Prostate gland (tissue), 2 donors: ENCODE data around the gene IGLL1. TPM values are rescaled to one million over a fixed set of nuclear protein-coding genes. Genes with fewer than 3 reads are reported as not detected.

Experiments used
- DNase-seq: peaks from one replicate; pipeline ENCODE4 v3.0.0-alpha.2; 2019; ENCODE audit warnings: low spot score
- H3K27ac ChIP-seq, 2 donors: fragments of 200-600 bp; sonication (generic); 2 replicates each; pipeline ENCODE4 v1.5.1; 2017 to 2019
- H3K27me3 ChIP-seq: fragments of 200-600 bp; sonication (generic); replicated peaks from 2 replicates; pipeline ENCODE4 v1.5.1; 2019; ENCODE audit not compliant: insufficient read depth
- H3K36me3 ChIP-seq, 2 donors: fragments of 200-600 bp; sonication (generic); 1 replicate in 1 of 2; 2 replicates in 1 of 2; pipeline versions ENCODE4 v1.5.1 to v1.8.1; 2017 to 2019
- H3K4me1 ChIP-seq: fragments of 200-600 bp; sonication (generic); replicated peaks from 2 replicates; pipeline ENCODE4 v1.5.1; 2019
- H3K4me3 ChIP-seq, 2 donors: fragments of 200-600 bp; sonication (generic); 2 replicates each; pipeline ENCODE4 v1.5.1; 2017 to 2019
- H3K9me3 ChIP-seq: fragments of 200-600 bp; sonication (generic); 2 replicates; pipeline ENCODE4 v1.5.1; 2017
- POLR2A ChIP-seq: fragments of 450-650 bp; IDR thresholded peaks from one replicate; pipeline ENCODE4 v1.6.1; 2016; ENCODE audit warnings: antibody characterized with exemption, mild to moderate bottlenecking
- POLR2AphosphoS5 ChIP-seq: sonication (generic); formaldehyde crosslinking; IDR thresholded peaks from one replicate; pipeline ENCODE4 v1.6.1; 2017; ENCODE audit warnings: antibody characterized with exemption
- WGBS: methylation state at CpG from one replicate; pipeline ENCODE4 v1.1.5; 2018; 5-methylcytosine and 5-hydroxymethylcytosine counted together
- intact Hi-C: fragments of 100-400 bp; cut with DNase I; formaldehyde crosslinking; loops from one replicate; pipeline ENCODE4 v1.14.2; 2022
- small RNA-seq, 2 donors: library from RNA; depleted of rRNA; stranded (forward); fragments of <200 nt; gene quantifications; one replicate each; pipeline ENCODE3, GENCODE V24; 2016
- total RNA-seq, 2 donors: library from RNA; depleted of rRNA; stranded (reverse); fragments of >200 nt; gene quantifications; one replicate each; pipeline ENCODE4 v1.1.0, GENCODE V29; 2016
- TF ChIP-seq, protein P1 (sequence below), 4 experiments: fragments of 200-600 bp in 2 of 4; fragments of 450-650 bp in 2 of 4; sonication (generic) in 2 of 4; IDR thresholded peaks; 1 replicate in 3 of 4; 2 replicates in 1 of 4; pipeline ENCODE4 v1.5.1; 2016 to 2019; ENCODE audit warnings: antibody characterized with exemption in 4 of 4, mild to moderate bottlenecking in 2 of 4, moderate library complexity in 2 of 4

The IGLL1 gene
- total RNA-seq, 2 donors from 2014 or later: 0.85 TPM; not detected in 1

- intact Hi-C loops: loop anchor here (10.0 kb wide), 1 partner anchor 222 kb away; no protein-coding TSS in a partner anchor
- Histone ChIP-seq H3K9me3 (no peaks in the 10 kb centered on the region), H3K4me1 (peaks cover 9% of the 10 kb centered on the region), H3K4me3 (no peak overlapping the region), H3K36me3 (no peaks in the 10 kb centered on the region), H3K27me3 (no peaks in the 10 kb centered on the region), H3K27ac (peak overlapping the region; percentile 61 to 72)
- 37% methylated on average over 17 of the region's 17 CpGs for WGBS
- TF ChIP-seq, protein P1, sequence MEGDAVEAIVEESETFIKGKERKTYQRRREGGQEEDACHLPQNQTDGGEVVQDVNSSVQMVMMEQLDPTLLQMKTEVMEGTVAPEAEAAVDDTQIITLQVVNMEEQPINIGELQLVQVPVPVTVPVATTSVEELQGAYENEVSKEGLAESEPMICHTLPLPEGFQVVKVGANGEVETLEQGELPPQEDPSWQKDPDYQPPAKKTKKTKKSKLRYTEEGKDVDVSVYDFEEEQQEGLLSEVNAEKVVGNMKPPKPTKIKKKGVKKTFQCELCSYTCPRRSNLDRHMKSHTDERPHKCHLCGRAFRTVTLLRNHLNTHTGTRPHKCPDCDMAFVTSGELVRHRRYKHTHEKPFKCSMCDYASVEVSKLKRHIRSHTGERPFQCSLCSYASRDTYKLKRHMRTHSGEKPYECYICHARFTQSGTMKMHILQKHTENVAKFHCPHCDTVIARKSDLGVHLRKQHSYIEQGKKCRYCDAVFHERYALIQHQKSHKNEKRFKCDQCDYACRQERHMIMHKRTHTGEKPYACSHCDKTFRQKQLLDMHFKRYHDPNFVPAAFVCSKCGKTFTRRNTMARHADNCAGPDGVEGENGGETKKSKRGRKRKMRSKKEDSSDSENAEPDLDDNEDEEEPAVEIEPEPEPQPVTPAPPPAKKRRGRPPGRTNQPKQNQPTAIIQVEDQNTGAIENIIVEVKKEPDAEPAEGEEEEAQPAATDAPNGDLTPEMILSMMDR (IDR thresholded peaks at IDR 0.05): no peak
- peak; percentile 50 for TF ChIP-seq POLR2AphosphoS5
- DNase-seq: peak; percentile 56
These were observed 53.3 kb downstream of the IGLL1 start for GRCh38 chr22:23526596-23527316.

- Histone ChIP-seq H3K36me3 (no peaks in the 10 kb centered on the region), H3K27ac (no peak overlapping the region), H3K27me3 (no peaks in the 10 kb centered on the region), H3K9me3 (no peaks in the 10 kb centered on the region), H3K4me3 (no peak overlapping the region), H3K4me1 (peaks cover 19% of the 10 kb centered on the region)
- TF ChIP-seq, protein P1 (IDR thresholded peaks at IDR 0.05): no peak
- TF ChIP-seq POLR2A (no peak), POLR2AphosphoS5 (no peak)
- intact Hi-C loops: loop anchor here (10.0 kb wide), 1 partner anchor 221 kb away; no protein-coding TSS in a partner anchor
- 87% methylated on average over 11 of the region's 11 CpGs for WGBS
- DNase-seq: no peak
These were observed 54.6 kb downstream of the IGLL1 start for GRCh38 chr22:23525510-23525909.

DNA sequence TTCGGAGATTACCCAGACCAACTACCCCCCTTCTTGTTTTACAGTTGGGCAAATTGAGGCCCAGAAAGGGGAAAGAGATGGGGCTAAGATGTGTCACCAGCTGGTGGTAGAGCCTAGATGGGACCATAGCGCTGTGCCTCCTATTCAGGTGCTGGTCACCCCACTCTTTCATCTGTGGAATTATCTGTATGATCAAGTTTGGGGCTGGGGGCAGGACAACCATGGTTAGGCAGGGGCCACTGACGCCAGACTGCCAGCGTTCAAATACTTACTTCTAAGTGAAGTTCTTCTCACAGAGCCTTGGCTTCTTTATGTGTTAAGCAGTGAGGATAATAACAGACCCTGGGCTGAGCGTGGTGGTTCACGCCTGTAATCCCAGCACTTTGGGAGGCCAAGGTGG lies 55.9 kb downstream of the IGLL1 start:
- intact Hi-C loops: loop anchor here (5.0 to 10.0 kb wide), 2 partner anchors 219 to 342 kb away; partner anchors contain the start of gene BCR
- Histone ChIP-seq H3K27me3 (no peaks in the 10 kb centered on the region), H3K9me3 (no peaks in the 10 kb centered on the region), H3K27ac (peak overlapping the region in 1 of 2 donors; percentile 98), H3K36me3 (no peaks in the 10 kb centered on the region), H3K4me3 (no peak overlapping the region), H3K4me1 (peaks cover 23% of the 10 kb centered on the region)
- DNase-seq: no peak
- 92% methylated on average over 6 of the region's 6 CpGs for WGBS
- TF ChIP-seq, protein P1 (IDR thresholded peaks at IDR 0.05): no peak
- no peak for TF ChIP-seq POLR2A
- no peak for TF ChIP-seq POLR2AphosphoS5

DNA sequence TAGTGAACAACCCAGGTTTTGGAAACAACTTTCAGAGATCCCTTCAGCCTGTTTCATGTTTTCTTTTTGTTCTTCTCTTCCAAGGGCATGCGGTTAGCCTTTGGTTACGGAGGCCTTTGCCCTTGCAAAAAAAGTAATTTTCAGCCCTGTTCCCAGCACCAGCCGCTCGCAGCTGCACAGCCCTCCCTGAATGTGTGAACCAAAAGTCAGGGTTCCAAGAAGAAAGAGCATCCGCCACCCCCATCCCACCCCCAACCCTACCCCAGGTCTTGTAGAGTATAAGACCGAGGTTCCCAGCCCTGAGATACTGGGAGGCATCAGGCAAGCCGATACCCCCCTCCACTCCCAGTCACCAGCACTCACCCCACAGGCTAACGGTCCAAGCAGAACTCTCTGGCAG lies 56.4 kb downstream of the IGLL1 start:
- WGBS: 82% methylated on average over 8 of the region's 8 CpGs
- Histone ChIP-seq H3K36me3 (no peaks in the 10 kb centered on the region), H3K9me3 (no peaks in the 10 kb centered on the region), H3K27me3 (no peaks in the 10 kb centered on the region), H3K4me3 (no peak overlapping the region), H3K27ac (peak overlapping the region in 1 of 2 donors; percentile 98), H3K4me1 (peaks cover 23% of the 10 kb centered on the region)
- intact Hi-C loops: loop anchor here (5.0 to 10.0 kb wide), 2 partner anchors 219 to 341 kb away; partner anchors contain the start of gene BCR
- no peak for DNase-seq
- TF ChIP-seq, protein P1 (IDR thresholded peaks at IDR 0.05): no peak
- no peak for TF ChIP-seq POLR2AphosphoS5
- no peak for TF ChIP-seq POLR2A

Small RNAs within 50 kb of the gene (small RNA-seq; reads per million reads assigned to genes)
- 0 reads per million in 2 donors for gene AP000346.3

Other genes with a start within 250 kb of the IGLL1 start
- 1 to 10 TPM in 1 of 2 donors, not detected in 1; 2.8 TPM for gene DRICH1, start 52.0 kb upstream of the IGLL1 start, total RNA-seq
- under 1 TPM in 1 of 2 donors, not detected in 1; 0.91 TPM for gene RGL4, start 110.7 kb upstream of the IGLL1 start, total RNA-seq
- 1 to 10 TPM; 5.2 to 8.1 TPM for gene ZNF70, start 170.8 kb upstream of the IGLL1 start, total RNA-seq
- gene VPREB3, start 174.1 kb upstream of the IGLL1 start, total RNA-seq: not detected
- not detected for gene C22orf15, start 182.7 kb upstream of the IGLL1 start, total RNA-seq
- 10 to 100 TPM; 17.3 to 59.3 TPM for gene CHCHD10, start 187.7 kb upstream of the IGLL1 start, total RNA-seq
- gene MMP11, start 192.6 kb upstream of the IGLL1 start, total RNA-seq: 10 to 100 TPM in 1 of 2 donors, 1 to 10 TPM in 1; 6.3 to 26.6 TPM
- 100 to 1,000 TPM in 1 of 2 donors, 10 to 100 TPM in 1; 77.2 to 136 TPM for gene SMARCB1, start 206.7 kb upstream of the IGLL1 start, total RNA-seq